Chondrocyte (in vitro differentiated cells): ENCODE measurements around the gene DSCAM. TPM values are rescaled to one million over a fixed set of nuclear protein-coding genes. Genes with fewer than 3 reads are reported as not detected.

Experiments used
- DNase-seq: peaks from one replicate; pipeline ENCODE4 v3.0.0; 2021; ENCODE audit warnings: mixed read lengths, low spot score
- H3K27ac Mint-ChIP-seq: one replicate; pipeline ENCODE4 v1.8.0; 2021; ENCODE audit warnings: mild to moderate bottlenecking, moderate library complexity, mixed read lengths; ENCODE audit not compliant: unreplicated experiment
- H3K27me3 Mint-ChIP-seq: 2 replicates; pipeline ENCODE4 v1.8.0; 2021; ENCODE audit warnings: low read depth, mixed read lengths
- H3K36me3 Mint-ChIP-seq: 2 replicates; pipeline ENCODE4 v1.8.0; 2021; ENCODE audit warnings: low read depth, mixed read lengths
- H3K4me1 Mint-ChIP-seq: 2 replicates; pipeline ENCODE4 v1.8.0; 2021; ENCODE audit warnings: low read depth, mild to moderate bottlenecking, mixed read lengths
- H3K4me3 Mint-ChIP-seq: one replicate; pipeline ENCODE4 v1.8.0; 2021; ENCODE audit warnings: mild to moderate bottlenecking, moderate library complexity, mixed read lengths; ENCODE audit not compliant: unreplicated experiment
- H3K9me3 Mint-ChIP-seq: 2 replicates; pipeline ENCODE4 v1.8.0; 2021; ENCODE audit warnings: low read depth, mixed read lengths
- total RNA-seq: library from RNA; stranded (reverse); gene quantifications from 3 replicates; pipeline ENCODE4 v1.2.1, GENCODE V29; 2021
- TF ChIP-seq, protein P1 (sequence below): fragments of 200-600 bp; sonication (generic); IDR thresholded peaks from 2 replicates; pipeline ENCODE4 v1.5.0; 2021; ENCODE audit warnings: antibody characterized with exemption, mild to moderate bottlenecking, moderate library complexity

DSCAM gene
- total RNA-seq, 1 donor from 2014 or later = not detected

- TF ChIP-seq, protein P1, sequence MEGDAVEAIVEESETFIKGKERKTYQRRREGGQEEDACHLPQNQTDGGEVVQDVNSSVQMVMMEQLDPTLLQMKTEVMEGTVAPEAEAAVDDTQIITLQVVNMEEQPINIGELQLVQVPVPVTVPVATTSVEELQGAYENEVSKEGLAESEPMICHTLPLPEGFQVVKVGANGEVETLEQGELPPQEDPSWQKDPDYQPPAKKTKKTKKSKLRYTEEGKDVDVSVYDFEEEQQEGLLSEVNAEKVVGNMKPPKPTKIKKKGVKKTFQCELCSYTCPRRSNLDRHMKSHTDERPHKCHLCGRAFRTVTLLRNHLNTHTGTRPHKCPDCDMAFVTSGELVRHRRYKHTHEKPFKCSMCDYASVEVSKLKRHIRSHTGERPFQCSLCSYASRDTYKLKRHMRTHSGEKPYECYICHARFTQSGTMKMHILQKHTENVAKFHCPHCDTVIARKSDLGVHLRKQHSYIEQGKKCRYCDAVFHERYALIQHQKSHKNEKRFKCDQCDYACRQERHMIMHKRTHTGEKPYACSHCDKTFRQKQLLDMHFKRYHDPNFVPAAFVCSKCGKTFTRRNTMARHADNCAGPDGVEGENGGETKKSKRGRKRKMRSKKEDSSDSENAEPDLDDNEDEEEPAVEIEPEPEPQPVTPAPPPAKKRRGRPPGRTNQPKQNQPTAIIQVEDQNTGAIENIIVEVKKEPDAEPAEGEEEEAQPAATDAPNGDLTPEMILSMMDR = no peak
- Mint-ChIP-seq H3K27me3 (peaks cover 2% of the 10 kb centered on the region), H3K36me3 (no peaks in the 10 kb centered on the region), H3K4me3 (no peak overlapping the region), H3K4me1 (no peaks in the 10 kb centered on the region), H3K27ac (no peak overlapping the region), H3K9me3 (peaks cover 14% of the 10 kb centered on the region)
- no peak for DNase-seq
Measured at GRCh38 chr21:40080385-40080784, 766.6 kb downstream of the DSCAM start.

DNA sequence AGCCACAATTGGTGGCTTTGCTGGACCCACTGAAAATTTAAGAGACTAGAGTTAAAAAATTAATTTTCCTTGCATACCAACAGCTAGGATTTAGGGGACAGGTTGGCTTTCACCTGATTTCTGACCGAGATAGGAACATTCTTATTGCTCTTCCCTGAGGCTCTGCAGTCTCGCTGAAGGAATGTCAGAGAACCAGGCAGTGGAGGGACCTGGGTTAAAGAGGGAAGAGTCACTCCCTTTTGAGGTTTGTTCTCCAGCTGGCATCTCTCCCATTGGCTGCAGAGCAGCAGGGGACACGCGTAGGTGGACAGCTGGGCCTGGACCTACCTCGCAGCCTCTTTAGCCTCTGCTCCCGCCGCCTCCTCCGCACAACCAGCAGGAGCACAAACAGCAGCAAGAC is 772.2 kb downstream of the DSCAM start:
- Mint-ChIP-seq H3K36me3 (no peaks in the 10 kb centered on the region), H3K27me3 (no peaks in the 10 kb centered on the region), H3K27ac (no peak overlapping the region), H3K4me3 (no peak overlapping the region), H3K9me3 (peaks cover 10% of the 10 kb centered on the region), H3K4me1 (no peaks in the 10 kb centered on the region)
- no peak for DNase-seq
- TF ChIP-seq, protein P1 = no peak

- Mint-ChIP-seq H3K9me3 (peaks cover 10% of the 10 kb centered on the region), H3K4me3 (no peak overlapping the region), H3K27ac (no peak overlapping the region), H3K4me1 (no peaks in the 10 kb centered on the region), H3K27me3 (no peaks in the 10 kb centered on the region), H3K36me3 (no peaks in the 10 kb centered on the region)
- no peak for DNase-seq
- TF ChIP-seq, protein P1 = no peak
Measured at GRCh38 chr21:40074198-40074597, 772.8 kb downstream of the DSCAM start.

DNA sequence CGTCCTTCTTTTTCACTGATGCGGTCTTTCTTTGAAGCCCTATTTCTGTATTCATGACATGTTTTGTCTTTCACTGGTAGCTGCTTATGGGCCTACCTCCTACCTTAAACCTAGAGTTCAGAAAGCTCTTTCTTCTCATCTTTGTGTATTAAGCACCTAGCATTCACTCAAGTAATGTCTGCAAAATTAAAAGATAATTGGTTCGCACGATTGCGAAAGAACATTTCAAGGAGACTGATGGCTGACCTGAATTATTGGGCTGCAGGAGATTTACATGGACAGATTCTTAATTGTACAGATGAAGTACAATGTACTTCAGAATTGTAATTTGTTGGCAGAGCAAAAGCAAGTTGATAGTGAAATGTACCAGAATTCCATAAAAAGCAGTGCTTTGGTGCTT is 773.3 kb downstream of the DSCAM start:
- Mint-ChIP-seq H3K27ac (no peak overlapping the region), H3K27me3 (no peaks in the 10 kb centered on the region), H3K9me3 (peaks cover 7% of the 10 kb centered on the region), H3K4me3 (no peak overlapping the region), H3K36me3 (no peaks in the 10 kb centered on the region), H3K4me1 (no peaks in the 10 kb centered on the region)
- no peak for DNase-seq
- TF ChIP-seq, protein P1 = no peak

DNA sequence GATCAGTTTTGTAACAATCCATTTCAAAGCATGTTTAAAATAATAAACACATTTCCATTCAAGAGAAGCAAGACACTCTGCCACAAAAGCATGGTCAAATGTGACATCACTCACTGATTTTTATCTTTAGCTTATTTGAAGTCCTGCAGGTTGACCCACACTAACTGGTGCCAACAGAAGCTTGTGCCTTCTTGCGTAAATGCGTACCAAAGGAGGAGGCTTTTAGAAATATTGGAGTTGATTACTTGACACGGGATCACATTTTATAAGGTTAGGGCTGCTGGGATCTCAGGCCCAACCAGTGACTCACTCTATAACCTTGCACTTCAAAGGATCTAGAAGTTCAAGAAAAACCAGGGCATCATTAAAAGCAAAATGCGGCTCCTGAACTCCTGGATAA is 776.1 kb downstream of the DSCAM start:
- no peak for DNase-seq
- Mint-ChIP-seq H3K4me1 (no peaks in the 10 kb centered on the region), H3K27ac (no peak overlapping the region), H3K27me3 (no peaks in the 10 kb centered on the region), H3K4me3 (no peak overlapping the region), H3K9me3 (peaks cover 7% of the 10 kb centered on the region), H3K36me3 (no peaks in the 10 kb centered on the region)
- TF ChIP-seq, protein P1 = no peak
